Brain microvascular endothelial cell (primary cell): ENCODE results near the gene ZNF740.
A peak's percentile ranks its signal among the peaks of the same experiment; 100 is the strongest.

Source experiments
- DNase-seq: peaks from one replicate; pipeline ENCODE4 v3.0.0-alpha.2; 2020
- H3K27ac ChIP-seq: fragments of 250-450 bp; sonication (Bioruptor Pico); 2 replicates; pipeline ENCODE4 v1.5.1; 2020; ENCODE audit warnings: mild to moderate bottlenecking, moderate library complexity
- H3K27me3 ChIP-seq: fragments of 250-450 bp; sonication (Bioruptor Pico); replicated peaks from 2 replicates; pipeline ENCODE4 v1.5.1; 2020; ENCODE audit warnings: mild to moderate bottlenecking
- H3K36me3 ChIP-seq: fragments of 250-450 bp; sonication (Bioruptor Pico); replicated peaks from 2 replicates; pipeline ENCODE4 v1.5.1; 2020; ENCODE audit warnings: mild to moderate bottlenecking
- H3K4me3 ChIP-seq: 2 replicates; pipeline ENCODE4 v1.5.1; 2011; ENCODE audit warnings: low read depth, mild to moderate bottlenecking, control low read depth, low read length, moderate library complexity
- in situ Hi-C: cut with HindIII; loops from 2 replicates; pipeline ENCODE4 v1.10.0; 2017; ENCODE audit warnings: low sequenced_read_pairs, low pct_ligation_motif_present
- TF ChIP-seq, protein P1 (sequence below): IDR thresholded peaks from 2 replicates; pipeline ENCODE4 v1.5.1; 2011; ENCODE audit warnings: low read depth, mild to moderate bottlenecking, moderate library complexity, low read length, control low read depth, inconsistent platforms; ENCODE audit errors: missing control alignments

ZNF740 gene

GRCh38 chr12:53223389-53224060, 43.0 kb downstream of the ZNF740 start:
- TF ChIP-seq, protein P1, sequence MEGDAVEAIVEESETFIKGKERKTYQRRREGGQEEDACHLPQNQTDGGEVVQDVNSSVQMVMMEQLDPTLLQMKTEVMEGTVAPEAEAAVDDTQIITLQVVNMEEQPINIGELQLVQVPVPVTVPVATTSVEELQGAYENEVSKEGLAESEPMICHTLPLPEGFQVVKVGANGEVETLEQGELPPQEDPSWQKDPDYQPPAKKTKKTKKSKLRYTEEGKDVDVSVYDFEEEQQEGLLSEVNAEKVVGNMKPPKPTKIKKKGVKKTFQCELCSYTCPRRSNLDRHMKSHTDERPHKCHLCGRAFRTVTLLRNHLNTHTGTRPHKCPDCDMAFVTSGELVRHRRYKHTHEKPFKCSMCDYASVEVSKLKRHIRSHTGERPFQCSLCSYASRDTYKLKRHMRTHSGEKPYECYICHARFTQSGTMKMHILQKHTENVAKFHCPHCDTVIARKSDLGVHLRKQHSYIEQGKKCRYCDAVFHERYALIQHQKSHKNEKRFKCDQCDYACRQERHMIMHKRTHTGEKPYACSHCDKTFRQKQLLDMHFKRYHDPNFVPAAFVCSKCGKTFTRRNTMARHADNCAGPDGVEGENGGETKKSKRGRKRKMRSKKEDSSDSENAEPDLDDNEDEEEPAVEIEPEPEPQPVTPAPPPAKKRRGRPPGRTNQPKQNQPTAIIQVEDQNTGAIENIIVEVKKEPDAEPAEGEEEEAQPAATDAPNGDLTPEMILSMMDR: no peak
- in situ Hi-C loops: no loop called here
- Histone ChIP-seq H3K4me3 (no peak overlapping the region), H3K36me3 (no peaks in the 10 kb centered on the region), H3K27me3 (no peaks in the 10 kb centered on the region), H3K27ac (no peak overlapping the region)
- DNase-seq: peak; percentile 17

DNA sequence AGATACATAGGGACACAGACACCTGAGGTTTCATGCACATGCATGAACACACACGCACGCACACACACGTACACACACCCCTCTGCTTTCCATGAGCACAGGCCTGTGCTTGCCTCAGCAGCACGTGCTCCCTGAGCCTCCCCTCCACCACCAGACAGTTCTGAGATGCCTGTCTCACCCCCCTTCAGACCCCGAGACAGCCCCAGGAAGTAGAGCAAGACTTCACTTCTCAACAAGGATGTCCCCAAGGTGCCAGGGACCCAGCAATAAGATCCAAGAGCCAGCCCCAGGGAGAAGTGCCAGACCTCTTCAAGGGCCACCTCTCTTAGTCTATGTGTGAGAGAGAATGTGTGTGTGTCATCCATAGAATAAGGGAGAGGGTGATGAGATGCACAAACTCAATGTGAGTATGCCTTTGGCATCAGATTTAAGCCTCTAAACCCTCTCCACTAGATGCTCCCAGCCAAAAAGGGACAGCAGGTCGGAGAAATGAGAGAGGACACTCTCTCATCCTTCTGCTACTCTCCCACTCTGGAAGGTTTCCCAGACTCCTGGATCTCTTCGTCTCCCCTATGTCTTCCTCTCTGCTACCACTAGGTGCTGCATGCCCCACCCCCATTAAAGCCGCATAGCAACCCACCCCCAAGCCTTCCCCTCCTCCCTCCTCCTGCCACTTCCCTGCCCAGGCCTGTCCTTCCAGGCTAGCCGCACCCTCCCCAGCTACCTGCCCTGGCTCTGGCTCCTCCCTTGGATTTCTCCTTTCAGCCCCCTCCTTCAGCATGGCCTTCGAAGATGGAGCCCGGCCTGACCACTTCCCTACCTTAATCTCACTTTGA, 43.8 kb downstream of the ZNF740 start:
- Histone ChIP-seq H3K27ac (no peak overlapping the region), H3K4me3 (no peak overlapping the region), H3K27me3 (no peaks in the 10 kb centered on the region), H3K36me3 (no peaks in the 10 kb centered on the region)
- TF ChIP-seq, protein P1: peak; percentile 53
- no peak for DNase-seq
- in situ Hi-C loops: no loop called here

DNA sequence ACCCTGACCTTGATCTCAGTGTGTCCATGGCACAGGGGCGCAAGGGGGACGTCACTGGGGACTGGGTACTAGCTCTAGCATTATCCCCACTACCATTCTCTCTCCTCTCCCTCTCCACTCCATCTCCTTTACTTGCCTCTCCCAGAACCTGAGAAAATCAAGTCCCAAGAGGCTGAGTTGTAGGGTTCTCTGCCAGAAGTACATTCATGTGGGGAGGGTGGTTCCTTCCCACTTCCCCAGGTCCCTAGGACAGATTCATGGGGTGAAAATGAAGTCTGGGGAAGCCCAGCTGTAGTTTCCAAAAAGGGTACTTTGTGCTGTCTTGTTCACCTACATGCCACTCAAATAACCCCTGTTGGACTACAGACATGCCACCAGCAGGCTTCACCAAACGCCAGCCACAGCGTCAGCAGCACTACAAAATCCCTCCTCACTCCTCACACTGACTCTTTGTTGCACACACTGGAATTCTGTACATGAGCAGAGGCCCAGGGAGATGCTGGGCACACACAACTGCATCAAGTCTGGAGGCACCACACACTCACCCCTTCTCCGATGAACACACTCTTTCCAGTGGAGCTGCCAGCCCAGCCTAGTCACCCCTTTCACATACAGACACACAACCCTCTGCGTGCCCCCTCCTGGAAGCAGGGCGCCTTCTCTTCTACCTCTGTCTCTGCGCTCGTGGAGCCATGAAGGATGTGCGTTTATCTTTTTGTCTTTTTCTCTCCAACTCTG, 44.5 kb downstream of the ZNF740 start:
- no peak overlapping the region for H3K4me3 ChIP-seq
- DNase-seq: no peak
- H3K27me3 ChIP-seq: no peaks in the 10 kb centered on the region
- no peak overlapping the region for H3K27ac ChIP-seq
- in situ Hi-C loops: no loop called here
- TF ChIP-seq, protein P1: no peak
- H3K36me3 ChIP-seq: no peaks in the 10 kb centered on the region

- DNase-seq: no peak
- in situ Hi-C loops: no loop called here
- TF ChIP-seq, protein P1: no peak
- H3K27me3 ChIP-seq: no peaks in the 10 kb centered on the region
- no peaks in the 10 kb centered on the region for H3K36me3 ChIP-seq
- H3K4me3 ChIP-seq: no peak overlapping the region
- H3K27ac ChIP-seq: no peak overlapping the region
Measured at GRCh38 chr12:53225635-53226424, 45.3 kb downstream of the ZNF740 start.

DNA sequence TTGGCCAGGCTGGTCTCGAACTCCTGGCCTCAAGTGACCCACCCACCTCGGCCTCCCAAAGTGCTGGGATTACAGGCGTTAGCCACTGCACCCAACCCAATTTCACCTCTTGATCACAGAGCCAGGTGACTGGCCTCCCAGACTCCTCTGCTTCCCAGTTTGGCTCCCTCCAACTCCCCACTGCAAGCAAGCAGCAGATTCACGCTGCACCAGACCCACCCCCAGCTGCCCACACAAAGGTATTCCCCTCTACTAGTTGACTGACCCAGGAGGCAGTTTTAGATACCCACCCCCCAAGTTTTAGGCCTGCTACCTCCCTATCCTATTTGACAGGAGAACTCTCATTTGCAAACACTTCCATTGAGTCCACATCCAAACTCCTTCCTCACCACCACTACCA, 46.3 kb downstream of the ZNF740 start:
- no peak overlapping the region for H3K4me3 ChIP-seq
- DNase-seq: no peak
- no peak overlapping the region for H3K27ac ChIP-seq
- H3K36me3 ChIP-seq: no peaks in the 10 kb centered on the region
- TF ChIP-seq, protein P1: no peak
- in situ Hi-C loops: no loop called here
- H3K27me3 ChIP-seq: no peaks in the 10 kb centered on the region
